Measurements from ENCODE around the gene LENEP. TPM values are rescaled to one million over a fixed set of nuclear protein-coding genes. Genes with fewer than 3 reads are reported as not detected.

The LENEP gene
- total RNA-seq, 3 donors from 2014 or later (not counting 1 experiment from before 2014, with no cell fraction given): not detected

DNA sequence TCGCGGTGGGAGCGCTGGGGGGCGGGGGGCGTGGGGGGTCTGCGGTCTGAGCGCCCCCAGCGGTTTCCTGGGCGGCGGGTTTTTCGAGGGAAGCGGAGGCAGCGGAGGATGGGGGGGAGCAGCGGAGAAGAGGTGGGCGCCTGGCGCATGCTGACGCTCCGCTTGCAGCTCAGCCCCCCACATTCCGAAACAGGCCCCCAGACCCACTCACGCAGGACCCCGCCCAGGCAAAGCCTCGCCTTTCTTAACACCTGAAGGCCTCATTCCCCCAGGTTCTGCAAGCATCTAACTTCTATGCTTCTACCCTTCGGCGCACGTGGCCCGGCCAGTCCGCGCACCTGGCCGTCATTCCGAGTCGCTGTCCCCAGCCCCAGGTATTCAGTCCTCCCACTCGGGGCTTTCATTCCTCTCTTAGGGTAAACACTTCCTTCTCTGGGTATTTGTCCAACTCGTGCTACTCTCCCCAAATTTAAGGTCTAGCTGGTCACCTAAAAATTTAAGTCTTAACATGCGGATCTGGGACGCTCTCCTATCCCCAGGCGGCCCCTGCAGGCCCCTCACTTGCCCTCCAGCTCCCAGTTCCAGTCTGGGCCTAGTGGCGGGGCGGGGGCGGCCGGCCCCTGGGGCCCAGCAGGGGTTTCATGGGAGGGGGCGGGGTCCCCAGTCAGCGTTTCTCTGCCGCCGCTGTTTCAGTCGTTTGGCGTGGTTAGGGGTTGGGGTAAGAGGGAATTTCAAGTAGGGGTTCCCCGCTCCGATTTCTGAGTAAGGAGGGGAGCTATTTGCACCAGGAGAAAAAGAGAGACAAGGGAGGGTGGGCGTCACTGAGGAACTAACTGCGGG lies 6.4 kb downstream of the LENEP start:
- intact Hi-C loops (cut with micrococcal nuclease): loop anchor here (2.0 to 5.0 kb wide), 3 partner anchors 39 to 442 kb away; partner anchors contain the start of genes EFNA4, PYGO2 and UBE2Q1
- ATAC-seq (no peak), DNase-seq (peak in 1 of 2 donors; percentile 77)
- TF ChIP-seq, protein P1, sequence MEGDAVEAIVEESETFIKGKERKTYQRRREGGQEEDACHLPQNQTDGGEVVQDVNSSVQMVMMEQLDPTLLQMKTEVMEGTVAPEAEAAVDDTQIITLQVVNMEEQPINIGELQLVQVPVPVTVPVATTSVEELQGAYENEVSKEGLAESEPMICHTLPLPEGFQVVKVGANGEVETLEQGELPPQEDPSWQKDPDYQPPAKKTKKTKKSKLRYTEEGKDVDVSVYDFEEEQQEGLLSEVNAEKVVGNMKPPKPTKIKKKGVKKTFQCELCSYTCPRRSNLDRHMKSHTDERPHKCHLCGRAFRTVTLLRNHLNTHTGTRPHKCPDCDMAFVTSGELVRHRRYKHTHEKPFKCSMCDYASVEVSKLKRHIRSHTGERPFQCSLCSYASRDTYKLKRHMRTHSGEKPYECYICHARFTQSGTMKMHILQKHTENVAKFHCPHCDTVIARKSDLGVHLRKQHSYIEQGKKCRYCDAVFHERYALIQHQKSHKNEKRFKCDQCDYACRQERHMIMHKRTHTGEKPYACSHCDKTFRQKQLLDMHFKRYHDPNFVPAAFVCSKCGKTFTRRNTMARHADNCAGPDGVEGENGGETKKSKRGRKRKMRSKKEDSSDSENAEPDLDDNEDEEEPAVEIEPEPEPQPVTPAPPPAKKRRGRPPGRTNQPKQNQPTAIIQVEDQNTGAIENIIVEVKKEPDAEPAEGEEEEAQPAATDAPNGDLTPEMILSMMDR (IDR thresholded peaks at IDR 0.05): no peak
- Histone ChIP-seq H3K27ac (ENCODE audit: low read length) (peak overlapping the region; percentile 60), H3K9me3 (ENCODE audit: control insufficient read depth, insufficient read depth, low read length) (no peaks in the 10 kb centered on the region), H3K27me3 (ENCODE audit: control insufficient read depth, insufficient read depth, low read length) (no peaks in the 10 kb centered on the region), H3K4me3 (ENCODE audit: low read length) (peak overlapping the region; percentile 75), H3K4me1 (ENCODE audit: control insufficient read depth, insufficient read depth, low read length) (peaks cover 57% of the 10 kb centered on the region), H3K36me3 (ENCODE audit: control insufficient read depth, insufficient read depth, low read length) (no peaks in the 10 kb centered on the region)
- Mint-ChIP-seq H3K27me3 (ENCODE audit: low read depth in 2 of 2) (no peaks in the 10 kb centered on the region), H3K4me3 (peak overlapping the region; percentile 88), H3K4me1 (peaks cover 20 to 46% of the 10 kb centered on the region in 2 donors), H3K36me3 (no peaks in the 10 kb centered on the region), H3K27ac (peak overlapping the region; percentile 82 to 92), H3K9me3 (no peaks in the 10 kb centered on the region)
- WGBS (ENCODE audit: insufficient coverage): under 1% methylated on average over 41 of the region's 50 CpGs

DNA sequence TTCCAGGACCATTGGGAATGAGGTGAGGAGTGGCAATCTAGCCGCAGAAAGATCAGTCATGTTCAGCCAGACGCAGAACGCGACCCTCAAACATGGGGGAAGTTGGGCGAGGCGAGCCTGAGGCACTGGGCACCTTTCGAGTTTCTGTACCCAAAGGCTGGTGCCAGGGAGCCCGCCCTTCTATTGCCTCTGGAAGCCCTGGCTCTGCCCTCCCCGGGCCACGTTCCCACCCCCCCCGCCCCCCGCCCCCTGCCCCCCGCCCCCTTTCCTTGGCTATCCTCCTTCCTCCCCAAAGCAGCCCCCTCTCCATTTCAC lies 7.0 kb downstream of the LENEP start:
- TF ChIP-seq, protein P1 (IDR thresholded peaks at IDR 0.05): no peak
- peak overlapping the region; percentile 88 for H3K4me3 Mint-ChIP-seq
- WGBS (ENCODE audit: insufficient coverage): 5% methylated on average over 5 of the region's 13 CpGs
- Histone ChIP-seq H3K27me3 (ENCODE audit: control insufficient read depth, insufficient read depth, low read length) (no peaks in the 10 kb centered on the region), H3K36me3 (ENCODE audit: control insufficient read depth, insufficient read depth, low read length) (no peaks in the 10 kb centered on the region), H3K27ac (ENCODE audit: low read length) (peak overlapping the region; percentile 94), H3K9me3 (ENCODE audit: control insufficient read depth, insufficient read depth, low read length) (no peaks in the 10 kb centered on the region), H3K4me1 (ENCODE audit: control insufficient read depth, insufficient read depth, low read length) (peaks cover 63% of the 10 kb centered on the region), H3K4me3 (ENCODE audit: low read length) (peak overlapping the region; percentile 75)
- H3K36me3 Mint-ChIP-seq: no peaks in the 10 kb centered on the region
- ATAC-seq (no peak), DNase-seq (no peak)
- H3K9me3 Mint-ChIP-seq: no peaks in the 10 kb centered on the region
- intact Hi-C loops (cut with micrococcal nuclease): loop anchor here (5.0 kb wide), 2 partner anchors 62 to 443 kb away; partner anchors contain the start of genes EFNA4 and UBE2Q1
- no peaks in the 10 kb centered on the region for H3K27me3 Mint-ChIP-seq (ENCODE audit: low read depth in 2 of 2)
- H3K4me1 Mint-ChIP-seq: peaks cover 20 to 51% of the 10 kb centered on the region in 2 donors
- peak overlapping the region; percentile 82 to 92 for H3K27ac Mint-ChIP-seq

DNA sequence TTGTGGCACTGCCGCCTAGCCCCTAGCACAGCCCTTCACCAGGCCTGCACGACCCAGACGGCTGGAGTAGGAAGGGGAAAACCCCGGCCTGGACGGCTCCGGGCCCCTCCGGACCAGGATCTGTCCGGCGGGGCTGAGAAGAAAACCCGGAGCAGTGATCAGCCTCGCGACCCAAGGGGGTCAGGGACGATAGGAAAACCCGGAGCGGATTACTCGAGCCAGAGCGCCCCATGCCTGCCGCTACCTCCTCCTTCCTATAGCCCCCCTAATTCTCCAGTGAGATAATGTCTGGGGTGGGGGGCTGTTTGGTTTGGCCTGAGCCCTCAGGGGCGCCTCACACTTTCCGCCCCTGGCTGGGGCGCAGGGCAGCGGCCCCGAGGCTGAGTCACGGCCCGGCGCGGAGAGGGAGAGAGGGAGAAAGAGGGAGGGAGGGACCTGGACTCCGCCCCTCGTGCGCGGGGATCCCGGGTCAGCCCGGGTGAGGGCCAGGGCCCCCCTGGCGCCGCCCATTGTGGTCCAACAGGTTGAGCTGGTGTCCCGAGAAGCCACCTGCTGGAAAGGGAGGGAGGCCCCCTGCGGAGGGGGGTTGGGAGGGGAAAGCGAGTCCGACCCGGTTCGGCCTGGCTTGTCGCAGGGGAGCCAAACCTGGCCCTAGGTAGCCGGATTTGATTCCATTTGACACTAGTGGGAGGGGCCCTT lies 7.5 kb downstream of the LENEP start:
- H3K27me3 Mint-ChIP-seq (ENCODE audit: low read depth in 2 of 2): no peaks in the 10 kb centered on the region
- TF ChIP-seq, protein P1 (IDR thresholded peaks at IDR 0.05): no peak
- H3K4me1 Mint-ChIP-seq: peaks cover 20 to 56% of the 10 kb centered on the region in 2 donors
- H3K4me3 Mint-ChIP-seq: peak overlapping the region; percentile 95
- no peaks in the 10 kb centered on the region for H3K27me3 ChIP-seq (ENCODE audit: control insufficient read depth, insufficient read depth, low read length)
- H3K4me1 ChIP-seq (ENCODE audit: control insufficient read depth, insufficient read depth, low read length): peaks cover 68% of the 10 kb centered on the region
- peak overlapping the region; percentile 75 for H3K4me3 ChIP-seq (ENCODE audit: low read length)
- under 1% methylated on average over 42 of the region's 43 CpGs for WGBS (ENCODE audit: insufficient coverage)
- DNase-seq: peak; percentile 81 to 84
- H3K27ac Mint-ChIP-seq: peak overlapping the region; percentile 82 to 92
- no peaks in the 10 kb centered on the region for H3K9me3 Mint-ChIP-seq
- no peaks in the 10 kb centered on the region for H3K9me3 ChIP-seq (ENCODE audit: control insufficient read depth, insufficient read depth, low read length)
- no peaks in the 10 kb centered on the region for H3K36me3 ChIP-seq (ENCODE audit: control insufficient read depth, insufficient read depth, low read length)
- intact Hi-C loops (cut with micrococcal nuclease): loop anchor here (1.0 to 5.0 kb wide), 3 partner anchors 18 to 444 kb away; partner anchors contain the start of genes EFNA4, FLAD1 and UBE2Q1
- peak overlapping the region; percentile 94 for H3K27ac ChIP-seq (ENCODE audit: low read length)
- peak; percentile 39 to 61 (median 52) for ATAC-seq
- no peaks in the 10 kb centered on the region for H3K36me3 Mint-ChIP-seq

All from natural killer cell (primary cell).